HEK293 (cell line): ENCODE results near the gene PSTPIP1.
A peak's percentile ranks its signal among the peaks of the same experiment; 100 is the strongest.

Source experiments
- GLIS1 ChIP-seq: fragments of 450-650 bp; formaldehyde crosslinking; IDR thresholded peaks from 2 replicates; pipeline ENCODE4 v1.5.1; 2016; ENCODE audit warnings: missing biosample characterization, missing genetic modification characterization
- HOXC10 ChIP-seq: sonication (generic); formaldehyde crosslinking; IDR thresholded peaks from 2 replicates; pipeline ENCODE4 v1.8.1; 2023; ENCODE audit warnings: mild to moderate bottlenecking, missing genetic modification reagents
- PRDM1 ChIP-seq: fragments of 450-650 bp; formaldehyde crosslinking; IDR thresholded peaks from 2 replicates; pipeline ENCODE4; 2016; ENCODE audit warnings: missing biosample characterization, missing genetic modification characterization
- REPIN1 ChIP-seq: fragments of 450-650 bp; formaldehyde crosslinking; IDR thresholded peaks from 2 replicates; pipeline ENCODE4 v1.5.1; 2017; ENCODE audit warnings: missing biosample characterization, missing genetic modification characterization, low read depth
- SCRT1 ChIP-seq: fragments of 450-650 bp; formaldehyde crosslinking; IDR thresholded peaks from 2 replicates; pipeline ENCODE4 v1.5.1; 2016; ENCODE audit warnings: missing biosample characterization, missing genetic modification characterization, borderline replicate concordance
- SP7 ChIP-seq: fragments of 450-650 bp; formaldehyde crosslinking; IDR thresholded peaks from 2 replicates; pipeline ENCODE4 v1.5.1; 2016; ENCODE audit warnings: missing biosample characterization, missing genetic modification characterization
- TRIM28 ChIP-seq: IDR thresholded peaks from 2 replicates; pipeline ENCODE4 v1.6.1; 2011; ENCODE audit warnings: low read length, control low read depth, borderline replicate concordance
- ZBTB48 ChIP-seq: fragments of 450-650 bp; formaldehyde crosslinking; IDR thresholded peaks from 2 replicates; pipeline ENCODE4 v1.5.1; 2016; ENCODE audit warnings: missing biosample characterization, missing genetic modification characterization
- ZFHX2 ChIP-seq: fragments of 450-650 bp; formaldehyde crosslinking; conservative IDR thresholded peaks from 2 replicates; pipeline ENCODE4 v1.5.1; 2016; ENCODE audit warnings: missing biosample characterization, missing genetic modification characterization
- ZNF114 ChIP-seq: fragments of 450-650 bp; formaldehyde crosslinking; IDR thresholded peaks from 2 replicates; pipeline ENCODE4 v1.5.0; 2017; ENCODE audit warnings: missing biosample characterization, missing genetic modification characterization
- ZNF121 ChIP-seq: fragments of 450-650 bp; formaldehyde crosslinking; IDR thresholded peaks from 2 replicates; pipeline ENCODE4 v1.5.1; 2016; ENCODE audit warnings: missing biosample characterization, missing genetic modification characterization
- ZNF132 ChIP-seq: fragments of 450-650 bp; formaldehyde crosslinking; IDR thresholded peaks from 2 replicates; pipeline ENCODE4 v1.5.1; 2017; ENCODE audit warnings: missing biosample characterization, missing genetic modification characterization, borderline replicate concordance
- ZNF157 ChIP-seq: fragments of 450-650 bp; formaldehyde crosslinking; IDR thresholded peaks from 2 replicates; pipeline ENCODE4 v1.5.1; 2016; ENCODE audit warnings: missing biosample characterization, missing genetic modification characterization
- ZNF19 ChIP-seq: fragments of 450-650 bp; formaldehyde crosslinking; IDR thresholded peaks from 2 replicates; pipeline ENCODE4; 2016; ENCODE audit warnings: missing biosample characterization, missing genetic modification characterization, low read depth
- ZNF202 ChIP-seq: fragments of 450-650 bp; formaldehyde crosslinking; IDR thresholded peaks from 2 replicates; pipeline ENCODE4 v1.5.1; 2016; ENCODE audit warnings: missing biosample characterization, missing genetic modification characterization, borderline replicate concordance
- ZNF223 ChIP-seq: fragments of 450-650 bp; formaldehyde crosslinking; IDR thresholded peaks from 2 replicates; pipeline ENCODE4 v1.5.1; 2016; ENCODE audit warnings: missing biosample characterization, missing genetic modification characterization
- ZNF23 ChIP-seq: fragments of 450-650 bp; formaldehyde crosslinking; IDR thresholded peaks from 2 replicates; pipeline ENCODE4 v1.5.1; 2016; ENCODE audit warnings: missing biosample characterization, missing genetic modification characterization, borderline replicate concordance
- ZNF266 ChIP-seq: fragments of 450-650 bp; formaldehyde crosslinking; IDR thresholded peaks from 2 replicates; pipeline ENCODE4 v1.5.1; 2016; ENCODE audit warnings: missing biosample characterization, missing genetic modification characterization, low read depth
- ZNF274 ChIP-seq, 2 experiments: fragments of 200-500 bp in 1 of 2; fragments of 450-650 bp in 1 of 2; sonication (Bioruptor generic) in 1 of 2; formaldehyde crosslinking in 1 of 2; IDR thresholded peaks; 2 replicates each; pipeline versions ENCODE4 v1.5.1 to v1.6.1; 2014 to 2016; ENCODE audit warnings: borderline replicate concordance in 1 of 2, inconsistent platforms in 1 of 2, low read length in 1 of 2, missing biosample characterization in 1 of 2, missing genetic modification characterization in 1 of 2
- ZNF311 ChIP-seq: fragments of 450-650 bp; formaldehyde crosslinking; IDR thresholded peaks from 2 replicates; pipeline ENCODE4 v1.5.1; 2017; ENCODE audit warnings: missing biosample characterization, missing genetic modification characterization, borderline replicate concordance
- ZNF404 ChIP-seq: fragments of 450-650 bp; formaldehyde crosslinking; IDR thresholded peaks from 2 replicates; pipeline ENCODE4 v1.5.1; 2017; ENCODE audit warnings: missing biosample characterization, missing genetic modification characterization
- ZNF473 ChIP-seq: fragments of 450-650 bp; formaldehyde crosslinking; IDR thresholded peaks from 2 replicates; pipeline ENCODE4 v1.5.1; 2017; ENCODE audit warnings: missing biosample characterization, missing genetic modification characterization
- ZNF529 ChIP-seq: fragments of 450-650 bp; formaldehyde crosslinking; IDR thresholded peaks from 2 replicates; pipeline ENCODE4 v1.5.1; 2017; ENCODE audit warnings: missing genetic modification characterization, missing biosample characterization; ENCODE audit not compliant: insufficient replicate concordance
- ZNF623 ChIP-seq: fragments of 450-650 bp; formaldehyde crosslinking; IDR thresholded peaks from 2 replicates; pipeline ENCODE4 v1.5.1; 2016; ENCODE audit warnings: missing biosample characterization, missing genetic modification characterization
- ZNF776 ChIP-seq: fragments of 450-650 bp; formaldehyde crosslinking; IDR thresholded peaks from 2 replicates; pipeline ENCODE4 v1.5.0; 2017; ENCODE audit warnings: missing biosample characterization, missing genetic modification characterization, borderline replicate concordance
- ZNF830 ChIP-seq: fragments of 450-650 bp; IDR thresholded peaks from 2 replicates; pipeline ENCODE4 v1.5.0; 2018; ENCODE audit warnings: missing biosample characterization, missing genetic modification characterization, low read depth, mild to moderate bottlenecking, moderate library complexity
- TF ChIP-seq, protein P1 (sequence below): fragments of 450-650 bp; formaldehyde crosslinking; IDR thresholded peaks from 2 replicates; pipeline ENCODE4 v1.5.1; 2016; ENCODE audit warnings: missing biosample characterization, missing genetic modification characterization
- TF ChIP-seq, protein P2 (sequence below): fragments of 450-650 bp; formaldehyde crosslinking; IDR thresholded peaks from 2 replicates; pipeline ENCODE4 v1.5.1; 2016; ENCODE audit warnings: missing biosample characterization, missing genetic modification characterization
- TF ChIP-seq, protein P3 (sequence below): fragments of 450-650 bp; formaldehyde crosslinking; IDR thresholded peaks from 2 replicates; pipeline ENCODE4 v1.5.1; 2016; ENCODE audit warnings: missing biosample characterization, missing genetic modification characterization
- TF ChIP-seq, protein P4 (sequence below): IDR thresholded peaks from 2 replicates; pipeline ENCODE4 v1.6.1; 2011; ENCODE audit warnings: mild to moderate bottlenecking, low read depth, low read length, borderline replicate concordance

The PSTPIP1 gene

DNA sequence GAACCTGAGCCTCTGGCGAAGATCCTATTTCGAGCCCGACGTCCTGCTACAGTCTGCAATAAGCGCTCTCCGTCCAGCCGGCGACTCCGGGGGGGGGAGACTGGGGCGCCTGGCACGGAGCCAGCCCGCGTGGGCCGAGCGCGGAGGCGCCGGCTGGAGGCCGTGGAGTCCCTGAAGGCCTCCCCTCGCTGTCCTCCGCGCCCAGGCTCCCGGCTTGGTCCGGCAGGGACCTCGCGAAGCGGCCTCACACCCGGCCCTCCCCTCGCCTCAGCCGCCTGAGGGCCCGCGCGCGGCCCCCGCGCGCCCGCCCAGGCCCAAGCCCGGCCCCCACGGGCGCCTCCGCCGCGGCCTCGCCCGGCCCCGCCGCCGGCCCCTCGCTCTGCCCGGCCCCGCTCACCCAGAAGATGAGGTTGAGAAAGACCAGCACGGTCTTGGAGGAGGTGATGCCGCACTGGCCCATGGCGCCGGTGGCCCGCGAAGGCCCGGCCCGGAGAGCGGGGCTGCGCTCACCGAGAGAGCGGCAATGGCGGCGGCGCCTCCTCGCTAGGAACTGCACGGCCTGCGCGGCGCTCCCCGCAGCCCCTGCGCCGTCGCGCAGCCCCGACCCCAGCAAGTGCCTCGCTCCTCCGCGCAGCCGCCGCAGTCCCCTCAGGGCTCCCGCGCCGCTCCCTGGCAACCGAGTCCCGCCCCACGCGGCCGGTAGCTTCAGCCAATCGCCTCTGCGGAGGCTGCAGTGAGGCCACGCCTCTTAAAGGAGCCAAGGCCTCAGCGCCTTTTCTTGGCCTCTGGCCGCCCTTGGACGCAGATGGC lies 75.8 kb downstream of the PSTPIP1 start, which contains the start of gene TSPAN3 (continued):
- TF ChIP-seq, protein P1, sequence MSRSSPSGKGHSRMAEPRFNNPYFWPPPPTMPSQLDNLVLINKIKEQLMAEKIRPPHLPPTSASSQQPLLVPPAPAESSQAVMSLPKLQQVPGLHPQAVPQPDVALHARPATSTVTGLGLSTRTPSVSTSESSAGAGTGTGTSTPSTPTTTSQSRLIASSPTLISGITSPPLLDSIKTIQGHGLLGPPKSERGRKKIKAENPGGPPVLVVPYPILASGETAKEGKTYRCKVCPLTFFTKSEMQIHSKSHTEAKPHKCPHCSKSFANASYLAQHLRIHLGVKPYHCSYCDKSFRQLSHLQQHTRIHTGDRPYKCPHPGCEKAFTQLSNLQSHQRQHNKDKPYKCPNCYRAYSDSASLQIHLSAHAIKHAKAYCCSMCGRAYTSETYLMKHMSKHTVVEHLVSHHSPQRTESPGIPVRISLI (tag by site-specific recombination): no peak
- no peak for TF ChIP-seq ZNF776
- TF ChIP-seq ZNF121: peak; percentile 12; the same call in 1 of the 2 replicates
- no peak for TF ChIP-seq ZNF529 (tag by site-specific recombination)
- TF ChIP-seq ZNF404 (tag by site-specific recombination): no peak
- no peak for TF ChIP-seq ZNF274 (IDR thresholded peaks at IDR 0.05; ENCODE audit: low read length)
- TF ChIP-seq ZNF274 (tag by site-specific recombination; IDR thresholded peaks at IDR 0.05; ENCODE audit: borderline replicate concordance): no peak
- no peak for TF ChIP-seq ZNF202 (tag by site-specific recombination)
- TF ChIP-seq, protein P2, sequence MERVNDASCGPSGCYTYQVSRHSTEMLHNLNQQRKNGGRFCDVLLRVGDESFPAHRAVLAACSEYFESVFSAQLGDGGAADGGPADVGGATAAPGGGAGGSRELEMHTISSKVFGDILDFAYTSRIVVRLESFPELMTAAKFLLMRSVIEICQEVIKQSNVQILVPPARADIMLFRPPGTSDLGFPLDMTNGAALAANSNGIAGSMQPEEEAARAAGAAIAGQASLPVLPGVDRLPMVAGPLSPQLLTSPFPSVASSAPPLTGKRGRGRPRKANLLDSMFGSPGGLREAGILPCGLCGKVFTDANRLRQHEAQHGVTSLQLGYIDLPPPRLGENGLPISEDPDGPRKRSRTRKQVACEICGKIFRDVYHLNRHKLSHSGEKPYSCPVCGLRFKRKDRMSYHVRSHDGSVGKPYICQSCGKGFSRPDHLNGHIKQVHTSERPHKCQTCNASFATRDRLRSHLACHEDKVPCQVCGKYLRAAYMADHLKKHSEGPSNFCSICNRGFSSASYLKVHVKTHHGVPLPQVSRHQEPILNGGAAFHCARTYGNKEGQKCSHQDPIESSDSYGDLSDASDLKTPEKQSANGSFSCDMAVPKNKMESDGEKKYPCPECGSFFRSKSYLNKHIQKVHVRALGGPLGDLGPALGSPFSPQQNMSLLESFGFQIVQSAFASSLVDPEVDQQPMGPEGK (tag by site-specific recombination): peak; percentile 74
- TF ChIP-seq ZNF114 (tag by site-specific recombination): no peak
- TF ChIP-seq ZNF157 (tag by site-specific recombination): no peak
- TF ChIP-seq, protein P3, sequence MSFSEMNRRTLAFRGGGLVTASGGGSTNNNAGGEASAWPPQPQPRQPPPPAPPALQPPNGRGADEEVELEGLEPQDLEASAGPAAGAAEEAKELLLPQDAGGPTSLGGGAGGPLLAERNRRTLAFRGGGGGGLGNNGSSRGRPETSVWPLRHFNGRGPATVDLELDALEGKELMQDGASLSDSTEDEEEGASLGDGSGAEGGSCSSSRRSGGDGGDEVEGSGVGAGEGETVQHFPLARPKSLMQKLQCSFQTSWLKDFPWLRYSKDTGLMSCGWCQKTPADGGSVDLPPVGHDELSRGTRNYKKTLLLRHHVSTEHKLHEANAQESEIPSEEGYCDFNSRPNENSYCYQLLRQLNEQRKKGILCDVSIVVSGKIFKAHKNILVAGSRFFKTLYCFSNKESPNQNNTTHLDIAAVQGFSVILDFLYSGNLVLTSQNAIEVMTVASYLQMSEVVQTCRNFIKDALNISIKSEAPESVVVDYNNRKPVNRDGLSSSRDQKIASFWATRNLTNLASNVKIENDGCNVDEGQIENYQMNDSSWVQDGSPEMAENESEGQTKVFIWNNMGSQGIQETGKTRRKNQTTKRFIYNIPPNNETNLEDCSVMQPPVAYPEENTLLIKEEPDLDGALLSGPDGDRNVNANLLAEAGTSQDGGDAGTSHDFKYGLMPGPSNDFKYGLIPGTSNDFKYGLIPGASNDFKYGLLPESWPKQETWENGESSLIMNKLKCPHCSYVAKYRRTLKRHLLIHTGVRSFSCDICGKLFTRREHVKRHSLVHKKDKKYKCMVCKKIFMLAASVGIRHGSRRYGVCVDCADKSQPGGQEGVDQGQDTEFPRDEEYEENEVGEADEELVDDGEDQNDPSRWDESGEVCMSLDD (tag by site-specific recombination): peak; percentile 67; the same call in 1 of the 2 replicates
- no peak for TF ChIP-seq SCRT1
- TF ChIP-seq REPIN1: no peak
- no peak for TF ChIP-seq ZNF473 (tag by site-specific recombination)
- peak; percentile 87 for TF ChIP-seq ZFHX2
- no peak for TF ChIP-seq ZNF223 (tag by site-specific recombination)
- TF ChIP-seq SP7 (tag by site-specific recombination): peak; percentile 38; the same call in 1 of the 2 replicates
- TF ChIP-seq ZNF830: no peak
- no peak for TF ChIP-seq ZNF19 (tag by site-specific recombination)
- TF ChIP-seq ZNF623 (tag by site-specific recombination): no peak
- TF ChIP-seq ZBTB48 (tag by site-specific recombination): no peak
- no peak for TF ChIP-seq TRIM28
- TF ChIP-seq, protein P4, sequence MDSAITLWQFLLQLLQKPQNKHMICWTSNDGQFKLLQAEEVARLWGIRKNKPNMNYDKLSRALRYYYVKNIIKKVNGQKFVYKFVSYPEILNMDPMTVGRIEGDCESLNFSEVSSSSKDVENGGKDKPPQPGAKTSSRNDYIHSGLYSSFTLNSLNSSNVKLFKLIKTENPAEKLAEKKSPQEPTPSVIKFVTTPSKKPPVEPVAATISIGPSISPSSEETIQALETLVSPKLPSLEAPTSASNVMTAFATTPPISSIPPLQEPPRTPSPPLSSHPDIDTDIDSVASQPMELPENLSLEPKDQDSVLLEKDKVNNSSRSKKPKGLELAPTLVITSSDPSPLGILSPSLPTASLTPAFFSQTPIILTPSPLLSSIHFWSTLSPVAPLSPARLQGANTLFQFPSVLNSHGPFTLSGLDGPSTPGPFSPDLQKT: no peak
- TF ChIP-seq PRDM1 (tag by site-specific recombination): no peak
- no peak for TF ChIP-seq ZNF311 (tag by site-specific recombination)
- TF ChIP-seq ZNF132: no peak
- no peak for TF ChIP-seq ZNF266 (tag by site-specific recombination)
- peak; percentile 91 for TF ChIP-seq GLIS1 (tag by site-specific recombination)
- TF ChIP-seq ZNF23 (tag by site-specific recombination): no peak
- no peak for TF ChIP-seq HOXC10 (CRISPR knock-in tag)
